ENCODE data around the gene RIGI.

RIGI gene

DNA sequence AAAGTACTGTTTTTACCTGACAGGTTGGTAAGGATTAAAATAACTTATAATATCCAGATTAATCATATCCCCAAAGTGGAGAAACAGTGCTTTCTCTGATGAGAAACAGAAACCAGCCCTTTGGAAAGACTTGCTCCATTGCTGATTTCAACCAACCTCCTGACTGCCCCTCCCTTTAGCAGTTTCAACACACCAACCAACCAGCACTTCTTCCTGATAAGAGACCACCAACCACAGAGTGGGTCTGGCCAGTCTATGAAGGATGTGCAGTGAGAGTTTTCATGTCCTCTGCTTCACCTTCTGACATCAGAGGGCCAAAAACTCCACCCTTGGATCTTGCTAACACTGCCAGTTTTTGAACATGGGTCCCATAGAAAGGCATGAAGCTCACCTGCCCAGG, 28.1 kb downstream of the RIGI start:
- no peak for DNase-seq (ENCODE audit: low read depth in 2 of 2)
- no peak overlapping the region for H3K4me3 ChIP-seq (replicated peaks in 1 of 2; ENCODE audit: low read depth in 2 of 2, low read length in 2 of 2)
- TF ChIP-seq, protein P1, sequence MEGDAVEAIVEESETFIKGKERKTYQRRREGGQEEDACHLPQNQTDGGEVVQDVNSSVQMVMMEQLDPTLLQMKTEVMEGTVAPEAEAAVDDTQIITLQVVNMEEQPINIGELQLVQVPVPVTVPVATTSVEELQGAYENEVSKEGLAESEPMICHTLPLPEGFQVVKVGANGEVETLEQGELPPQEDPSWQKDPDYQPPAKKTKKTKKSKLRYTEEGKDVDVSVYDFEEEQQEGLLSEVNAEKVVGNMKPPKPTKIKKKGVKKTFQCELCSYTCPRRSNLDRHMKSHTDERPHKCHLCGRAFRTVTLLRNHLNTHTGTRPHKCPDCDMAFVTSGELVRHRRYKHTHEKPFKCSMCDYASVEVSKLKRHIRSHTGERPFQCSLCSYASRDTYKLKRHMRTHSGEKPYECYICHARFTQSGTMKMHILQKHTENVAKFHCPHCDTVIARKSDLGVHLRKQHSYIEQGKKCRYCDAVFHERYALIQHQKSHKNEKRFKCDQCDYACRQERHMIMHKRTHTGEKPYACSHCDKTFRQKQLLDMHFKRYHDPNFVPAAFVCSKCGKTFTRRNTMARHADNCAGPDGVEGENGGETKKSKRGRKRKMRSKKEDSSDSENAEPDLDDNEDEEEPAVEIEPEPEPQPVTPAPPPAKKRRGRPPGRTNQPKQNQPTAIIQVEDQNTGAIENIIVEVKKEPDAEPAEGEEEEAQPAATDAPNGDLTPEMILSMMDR (IDR thresholded peaks at IDR 0.05; ENCODE audit: low read depth, low read length), result no peak

DNA sequence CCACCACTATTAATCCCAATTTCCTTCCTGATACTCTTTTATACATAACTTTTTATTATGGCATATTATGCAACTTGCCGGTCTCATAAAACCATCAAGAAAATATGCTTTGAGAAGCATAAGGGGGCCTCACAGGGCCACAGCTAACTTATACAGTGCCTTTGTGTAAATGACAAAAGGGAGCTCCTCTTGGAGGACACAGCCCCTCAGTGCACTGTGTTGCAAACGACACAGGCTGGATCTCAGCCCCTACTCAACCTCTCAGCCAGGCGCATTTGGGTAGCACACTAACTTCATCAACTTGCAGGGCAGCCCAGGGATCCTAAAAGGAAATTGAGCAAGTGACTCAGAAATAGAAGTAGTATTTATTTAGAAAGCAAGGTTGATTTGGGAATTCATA, 35.4 kb downstream of the RIGI start:
- no peak for DNase-seq (ENCODE audit: low read depth in 2 of 2)
- TF ChIP-seq, protein P1 (IDR thresholded peaks at IDR 0.05; ENCODE audit: low read depth, low read length), result no peak
- H3K4me3 ChIP-seq (replicated peaks in 1 of 2; ENCODE audit: low read depth in 2 of 2, low read length in 2 of 2), result no peak overlapping the region

DNA sequence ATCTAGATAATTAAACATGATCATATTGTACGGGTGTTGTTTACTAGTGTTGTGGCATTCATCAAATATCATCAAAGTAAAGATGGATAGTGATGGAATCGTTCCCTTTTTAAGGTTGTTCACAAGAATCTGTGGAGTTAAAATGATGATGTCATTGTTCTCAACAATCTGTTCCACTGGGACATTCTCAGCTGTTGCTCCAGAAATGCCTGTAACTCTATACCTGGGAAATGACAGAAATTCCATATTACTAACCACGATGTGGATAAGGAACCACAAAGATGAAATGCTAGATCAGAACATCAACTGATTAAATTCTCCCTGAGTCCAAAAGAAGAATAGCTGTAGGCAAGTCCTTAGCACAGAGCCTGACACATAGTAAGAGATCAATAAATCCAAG, 38.0 kb downstream of the RIGI start:
- no peak overlapping the region for H3K4me3 ChIP-seq (replicated peaks in 1 of 2; ENCODE audit: low read depth in 2 of 2, low read length in 2 of 2)
- peak; percentile 41 to 58 for DNase-seq (ENCODE audit: low read depth in 2 of 2)
- TF ChIP-seq, protein P1 (IDR thresholded peaks at IDR 0.05; ENCODE audit: low read depth, low read length), result no peak

DNA sequence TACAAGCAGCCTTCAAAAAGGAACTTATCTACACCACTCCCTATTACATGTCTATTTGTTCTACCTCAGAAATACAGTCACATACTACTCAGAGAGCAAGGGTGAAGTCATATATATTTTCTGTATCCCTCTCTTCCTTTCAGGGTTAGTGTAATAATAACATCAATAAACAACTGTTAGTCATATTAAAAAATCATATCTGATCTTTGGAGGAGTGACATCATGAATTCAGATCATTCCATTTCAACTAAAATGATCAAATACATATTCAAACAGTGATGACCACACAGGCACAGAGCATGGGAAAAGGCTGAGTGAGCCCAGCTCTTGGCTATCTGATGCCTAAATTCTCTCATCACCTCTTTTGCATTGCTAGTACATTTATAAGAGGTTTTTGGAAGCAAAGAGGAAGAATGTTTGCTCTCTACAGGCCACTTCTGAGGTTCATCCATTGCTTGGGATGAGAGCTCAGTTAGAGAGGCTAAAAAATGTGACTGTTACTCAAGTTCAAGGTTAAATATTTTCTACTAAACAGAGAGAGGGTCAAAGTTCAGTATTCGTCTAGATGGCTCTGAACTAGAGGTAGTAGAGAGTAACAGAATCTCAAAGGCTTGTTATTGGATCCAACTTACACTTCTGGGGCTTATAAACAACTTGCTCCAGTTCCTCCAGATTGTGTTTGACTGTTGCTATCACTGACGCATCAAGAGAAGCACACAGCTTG, 39.0 kb downstream of the RIGI start:
- no peak overlapping the region for H3K4me3 ChIP-seq (replicated peaks in 1 of 2; ENCODE audit: low read depth in 2 of 2, low read length in 2 of 2)

DNA sequence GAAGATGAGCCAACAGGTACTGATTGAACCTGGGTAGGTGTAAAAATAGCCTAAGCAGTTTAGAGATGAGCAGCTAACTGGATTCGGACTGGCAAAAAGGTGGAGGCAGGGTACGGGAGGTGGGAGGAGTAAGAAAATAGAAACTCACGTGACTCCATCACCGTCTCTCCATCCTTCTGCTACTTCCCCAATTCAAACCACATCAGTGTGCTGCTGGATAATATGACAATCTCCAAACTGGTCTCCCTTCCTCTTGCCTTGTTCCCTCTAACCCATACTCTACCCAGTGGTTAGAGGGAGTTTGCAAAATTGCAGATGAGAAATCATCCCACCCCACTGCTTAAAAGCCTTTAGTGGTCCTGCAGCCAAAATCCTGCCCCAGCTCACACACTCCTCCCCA, 42.7 kb downstream of the RIGI start:
- no peak overlapping the region for H3K4me3 ChIP-seq (replicated peaks in 1 of 2; ENCODE audit: low read depth in 2 of 2, low read length in 2 of 2)
- no peak for DNase-seq (ENCODE audit: low read depth in 2 of 2)
- TF ChIP-seq, protein P1 (IDR thresholded peaks at IDR 0.05; ENCODE audit: low read depth, low read length), result no peak

More for the DNA sequence above, 39.0 kb downstream of the RIGI start:
- TF ChIP-seq, protein P1 (IDR thresholded peaks at IDR 0.05; ENCODE audit: low read depth, low read length), result no peak
- peak in 1 of 2 donors; percentile 69 for DNase-seq (ENCODE audit: low read depth in 2 of 2)

Measured in cardiac fibroblast (primary cell).